ENCODE data around the gene SCGB2B2. TPM values are rescaled to one million over a fixed set of nuclear protein-coding genes. Genes with fewer than 3 reads are reported as not detected.
A peak's percentile ranks its signal among the peaks of the same experiment; 100 is the strongest.

SCGB2B2 gene
- total and polyA plus RNA-seq, 2 of the 4 experiments (the other 2 are of a cell fraction): not detected

GRCh38 chr19:34677386-34678084, 576 bp upstream of the SCGB2B2 start, which contains the start of gene ZNF302:
Gene ZNF302, plus strand, starts transcription at chr19:34677678. Its CDS starts 1,127 bp downstream, at chr19:34678805.
- Histone ChIP-seq H2AFZ (replicated peaks; ENCODE audit: low read length, poor library complexity) (peak within 1 kb of the TSS; percentile 100), H3K27ac (ENCODE audit: insufficient read depth, low read length) (peak within 1 kb of the TSS; percentile 97), H3K9me3 (ENCODE audit: control insufficient read depth, insufficient read depth, low read length) (peaks cover 4% of the 10 kb centered on the region; the same call in 1 of the 2 replicates), H3K56ac (ENCODE audit: extremely low read depth, insufficient read depth, low read length) (peak within 1 kb of the TSS; percentile 92), H2AK9ac (replicated peaks; ENCODE audit: low read depth, low read length, poor library complexity) (peak within 1 kb of the TSS; percentile 97), H4K20me1 (ENCODE audit: insufficient read depth, low read length) (no peaks in the 10 kb centered on the region), H2BK5ac (ENCODE audit: low read depth, low read length, poor library complexity, severe bottlenecking) (peak within 1 kb of the TSS; percentile 92), H4K5ac (ENCODE audit: low read depth, low read length) (peak within 1 kb of the TSS; percentile 98), H3K9me1 (ENCODE audit: insufficient read depth, low read length) (0 out of 2 replicates have a peak, but pooled peaks cover 6% of the 10 kb centered on the region), H3K14ac (replicated peaks; ENCODE audit: low read depth, low read length) (peak within 1 kb of the TSS; percentile 92), H3K79me1 (ENCODE audit: low read depth in 1 of 2, low read length in 2 of 2) (peaks cover 19 to 20% of the 10 kb centered on the region in 2 experiments), H2BK120ac (ENCODE audit: low read depth, low read length) (peak within 1 kb of the TSS; percentile 72), H3K23ac (ENCODE audit: low read depth, low read length) (peak within 1 kb of the TSS; percentile 97), H4K8ac (ENCODE audit: low read depth in 2 of 2, low read length in 2 of 2) (peak within 1 kb of the TSS; percentile 96 to 100), H3K36me3 (ENCODE audit: control insufficient read depth, insufficient read depth, low read length) (peaks cover 15% of the 10 kb centered on the region), H3K18ac (ENCODE audit: low read depth, low read length) (peak within 1 kb of the TSS; percentile 91), H2AK5ac (ENCODE audit: low read depth, low read length) (peak within 1 kb of the TSS; percentile 80), H3K9ac (ENCODE audit: low read depth, low read length) (peak within 1 kb of the TSS; percentile 92), H4K91ac (ENCODE audit: insufficient read depth, low read depth, low read length) (peak within 1 kb of the TSS; percentile 94), H2BK15ac (ENCODE audit: low read depth, low read length) (peak within 1 kb of the TSS; percentile 84; the same call in 1 of the 3 replicates), H3K4me2 (ENCODE audit: low read depth, low read length) (peak within 1 kb of the TSS; percentile 82), H2BK20ac (ENCODE audit: low read depth, low read length) (no peak within 1 kb of the TSS), H3K4me1 (ENCODE audit: control insufficient read depth, insufficient read depth, low read length) (peaks cover 3% of the 10 kb centered on the region; the same call in 1 of the 2 replicates), H3K4me3 (ENCODE audit: insufficient read depth, low read depth, low read length) (peak within 1 kb of the TSS; percentile 74), H3K4ac (ENCODE audit: low read depth, low read length) (peak within 1 kb of the TSS; percentile 96), H3K27me3 (ENCODE audit: control insufficient read depth, insufficient read depth, low read length) (no peaks in the 10 kb centered on the region)
- ATAC-seq (ENCODE audit: low read depth) (peak; percentile 98), DNase-seq (peak; percentile 96)
- intact Hi-C loops (cut with micrococcal nuclease) (loop anchor here (1.0 kb wide), 2 partner anchors 10 to 57 kb away; partner anchors contain the start of gene ZNF181), in situ Hi-C loops (cut with MboI; ENCODE audit: low sequenced_read_pairs) (no loop called here), dilution Hi-C loops (cut with HindIII; ENCODE audit: low sequenced_read_pairs, unreplicated experiment) (no loop called here)
- TF ChIP-seq RAD21 (IDR thresholded peaks at IDR 0.05; ENCODE audit: low read length) (no peak), USF2 (IDR thresholded peaks at IDR 0.05; ENCODE audit: low read depth, low read length) (no peak; the same call in 1 of the 2 replicates), POLR2A (IDR thresholded peaks at IDR 0.05; ENCODE audit: low read depth, low read length) (peak; percentile 92), MAFK (IDR thresholded peaks at IDR 0.05; ENCODE audit: low read depth, low read length) (no peak), ELK1 (IDR thresholded peaks at IDR 0.05; ENCODE audit: borderline replicate concordance, low read depth, low read length) (no peak), RFX5 (IDR thresholded peaks at IDR 0.05; ENCODE audit: low read depth, low read length) (no peak), MXI1 (IDR thresholded peaks at IDR 0.05; ENCODE audit: borderline replicate concordance, low read depth, low read length) (no peak), CEBPB (IDR thresholded peaks at IDR 0.05; ENCODE audit: low read depth, low read length) (peak; percentile 84), BHLHE40 (IDR thresholded peaks at IDR 0.05; ENCODE audit: low read depth, low read length) (no peak)
- ChIA-PET POLR2A (ENCODE audit: unreplicated experiment) (interaction anchor here (1.0 kb wide), 1 partner anchor 36 kb away, joined by 3 read pairs; no protein-coding TSS in a partner anchor), CTCF (no interaction called here)
- BruUV-seq (replicated peaks): no TSS peak
- whole genome bisulfite sequencing, 2 experiments (ENCODE audit: extremely low coverage in 2 of 2, insufficient read length in 1 of 2): 1% methylated on average over 40 of the region's 74 CpGs; no CpG with 5 or more reads in 1 of the 2 experiments

Data from IMR-90 (cell line).